SIG-M5 treated with dmso at 0.1 percent for 504 hours (cell line): ENCODE data around the gene VNN1.

Experiments used
- DNase-seq: peaks from one replicate; lab custom pipeline; 2025; ENCODE audit not compliant: unreplicated experiment; lab: John Stamatoyannopoulos, UW

VNN1 gene, protein sequence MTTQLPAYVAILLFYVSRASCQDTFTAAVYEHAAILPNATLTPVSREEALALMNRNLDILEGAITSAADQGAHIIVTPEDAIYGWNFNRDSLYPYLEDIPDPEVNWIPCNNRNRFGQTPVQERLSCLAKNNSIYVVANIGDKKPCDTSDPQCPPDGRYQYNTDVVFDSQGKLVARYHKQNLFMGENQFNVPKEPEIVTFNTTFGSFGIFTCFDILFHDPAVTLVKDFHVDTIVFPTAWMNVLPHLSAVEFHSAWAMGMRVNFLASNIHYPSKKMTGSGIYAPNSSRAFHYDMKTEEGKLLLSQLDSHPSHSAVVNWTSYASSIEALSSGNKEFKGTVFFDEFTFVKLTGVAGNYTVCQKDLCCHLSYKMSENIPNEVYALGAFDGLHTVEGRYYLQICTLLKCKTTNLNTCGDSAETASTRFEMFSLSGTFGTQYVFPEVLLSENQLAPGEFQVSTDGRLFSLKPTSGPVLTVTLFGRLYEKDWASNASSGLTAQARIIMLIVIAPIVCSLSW

DNA sequence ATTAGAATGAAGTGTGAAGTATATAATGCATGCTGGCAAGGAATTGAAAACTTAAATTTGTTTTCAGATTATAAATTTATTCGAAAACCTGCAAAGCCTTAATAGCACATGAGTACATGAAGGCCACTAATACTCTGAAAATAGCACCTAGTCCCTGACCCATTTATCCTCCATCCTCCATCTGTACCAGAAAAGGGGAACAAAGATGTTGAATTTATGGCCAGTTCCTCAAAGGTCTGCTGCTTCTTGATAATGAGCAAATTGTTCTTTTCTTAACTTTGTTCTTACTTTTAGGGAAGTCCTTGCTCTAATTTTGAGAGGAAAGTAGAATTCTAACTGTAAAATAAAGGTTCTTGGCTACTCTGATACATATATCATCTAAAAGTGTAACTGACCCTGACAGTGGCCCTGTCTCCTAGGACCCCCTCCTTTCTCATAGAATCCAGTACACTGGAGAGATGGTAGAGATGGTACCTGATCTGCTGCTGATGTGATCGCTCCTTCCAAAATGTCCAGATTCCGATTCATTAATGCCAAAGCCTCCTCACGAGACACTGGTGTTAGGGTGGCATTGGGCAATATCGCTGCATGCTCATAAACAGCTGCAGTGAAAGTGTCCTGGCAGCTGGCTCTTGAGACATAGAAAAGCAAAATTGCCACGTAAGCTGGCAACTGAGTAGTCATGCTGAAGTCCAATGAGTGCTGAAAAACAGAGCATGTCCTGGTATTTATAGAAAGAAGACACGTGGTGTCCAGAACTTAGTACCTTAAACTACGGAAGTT, at the start of gene VNN1:
Gene VNN1 (minus strand): TSS at position 704 of the 783 bp plus-strand sequence. CDS start 20 bp downstream, at position 684.
- DNase-seq = peak; percentile 32

DNA sequence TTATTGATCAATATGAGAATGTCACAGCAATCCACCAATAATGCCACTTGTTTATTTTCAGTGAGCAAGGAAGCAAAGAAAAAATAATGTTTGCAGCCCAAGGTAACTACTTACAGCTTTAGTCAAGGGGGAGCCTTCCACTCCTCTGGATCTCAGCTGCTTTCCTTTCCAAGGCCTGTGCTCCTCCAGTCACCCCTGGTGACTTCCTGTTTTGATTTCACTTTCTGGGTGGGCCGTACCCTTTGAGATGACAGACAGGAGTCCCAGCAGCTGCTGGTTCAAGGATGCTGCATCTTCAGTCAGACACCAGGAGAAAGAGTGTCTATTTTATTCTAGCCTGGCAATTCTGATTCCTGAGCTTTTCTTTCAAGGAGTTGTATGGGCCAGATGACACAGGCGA, 49.4 kb upstream of the VNN1 start:
- DNase-seq = no peak

DNA sequence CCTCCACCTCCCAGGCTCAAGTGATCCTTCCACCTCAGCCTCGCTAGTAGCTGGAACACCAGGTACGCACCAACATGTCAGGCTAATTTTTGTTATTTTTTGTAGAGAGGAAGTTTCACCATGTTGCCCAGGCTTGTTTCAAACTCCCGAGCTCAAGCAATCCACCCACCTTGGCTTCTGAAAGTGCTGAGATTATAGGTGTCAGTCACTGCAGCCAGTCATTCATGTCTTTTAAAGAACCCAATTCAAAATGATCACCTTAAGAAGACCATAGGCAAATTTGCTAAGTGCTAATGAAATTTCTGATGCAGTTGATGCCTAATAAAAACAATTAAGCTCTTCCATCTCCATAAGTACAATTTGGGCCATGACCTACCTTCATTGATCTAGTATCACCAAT, 46.4 kb upstream of the VNN1 start:
- no peak for DNase-seq

DNA sequence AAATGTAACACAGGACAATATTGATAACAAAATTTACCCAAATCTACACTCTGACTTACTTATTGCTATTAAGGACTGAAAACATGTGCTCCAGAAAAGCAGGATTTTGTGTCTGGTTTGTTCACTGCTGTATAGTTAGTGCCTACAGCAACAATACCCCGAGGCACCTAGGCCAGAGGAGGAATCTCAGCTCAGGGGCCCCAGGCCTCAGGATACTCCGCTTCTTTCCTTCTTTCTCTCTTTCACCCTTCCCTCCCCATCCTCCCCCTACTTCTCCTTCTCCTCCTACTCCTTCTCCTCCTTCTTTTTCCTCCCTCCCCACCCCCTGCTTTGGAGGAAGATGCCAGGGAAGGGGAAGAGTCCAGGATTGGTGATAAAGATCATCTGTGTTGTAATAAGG, 44.8 kb upstream of the VNN1 start:
- no peak for DNase-seq

DNA sequence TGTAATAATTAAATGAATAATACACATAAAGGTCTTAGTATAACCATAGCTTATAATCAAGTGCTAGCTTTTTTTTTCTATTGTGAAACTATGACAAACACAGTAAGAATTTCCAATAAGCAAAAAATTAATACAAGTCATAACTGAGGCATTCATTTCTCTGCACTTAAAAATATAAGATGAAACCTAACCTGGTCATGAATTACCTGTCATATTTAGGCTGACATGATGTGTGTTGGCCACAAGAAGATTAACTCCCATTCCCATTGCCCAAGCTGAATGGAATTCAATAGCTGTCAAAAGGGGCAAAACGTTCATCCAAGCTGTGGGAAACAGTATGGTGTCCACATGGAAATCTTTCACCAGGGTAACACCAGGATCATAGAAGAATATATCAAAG, 38.4 kb upstream of the VNN1 start:
- DNase-seq = no peak

DNA sequence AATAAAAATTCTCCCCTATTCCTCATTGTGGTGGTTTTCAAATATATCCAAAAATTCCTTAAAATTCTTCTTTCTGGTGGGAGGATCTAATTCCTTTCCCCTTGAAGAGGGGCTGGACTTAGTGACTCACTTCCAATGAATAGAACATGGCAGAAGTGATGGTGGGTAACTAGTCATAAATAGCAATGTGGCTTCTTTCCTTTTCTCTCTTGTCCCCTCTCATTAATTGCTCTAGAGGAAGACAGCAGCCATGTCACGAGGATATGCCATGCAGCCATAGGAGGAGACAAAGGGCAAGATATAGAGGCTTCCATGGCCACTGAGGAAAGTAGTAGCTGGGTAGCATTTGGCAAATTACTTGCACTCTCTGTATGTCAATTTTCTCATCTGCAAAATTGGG, 38.0 kb upstream of the VNN1 start:
- no peak for DNase-seq

DNA sequence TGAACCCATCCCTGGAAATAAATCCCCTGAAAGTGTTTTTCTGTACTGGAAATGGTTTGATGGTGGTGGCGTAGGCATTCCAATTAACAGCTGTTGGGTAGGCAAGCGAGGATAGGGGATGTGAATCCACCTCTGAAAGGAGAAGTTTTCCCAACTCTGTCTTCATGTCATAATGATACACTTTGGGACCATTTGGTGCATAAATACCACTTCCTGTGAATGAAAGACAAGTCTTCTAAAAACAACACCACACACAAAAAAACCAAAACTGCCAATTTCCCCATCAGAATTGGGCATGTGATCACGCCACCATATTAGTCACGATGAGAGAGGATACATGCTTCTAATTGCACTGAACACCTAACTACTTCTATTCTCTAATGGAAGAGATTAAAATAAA, 37.5 kb upstream of the VNN1 start:
- DNase-seq = no peak

DNA sequence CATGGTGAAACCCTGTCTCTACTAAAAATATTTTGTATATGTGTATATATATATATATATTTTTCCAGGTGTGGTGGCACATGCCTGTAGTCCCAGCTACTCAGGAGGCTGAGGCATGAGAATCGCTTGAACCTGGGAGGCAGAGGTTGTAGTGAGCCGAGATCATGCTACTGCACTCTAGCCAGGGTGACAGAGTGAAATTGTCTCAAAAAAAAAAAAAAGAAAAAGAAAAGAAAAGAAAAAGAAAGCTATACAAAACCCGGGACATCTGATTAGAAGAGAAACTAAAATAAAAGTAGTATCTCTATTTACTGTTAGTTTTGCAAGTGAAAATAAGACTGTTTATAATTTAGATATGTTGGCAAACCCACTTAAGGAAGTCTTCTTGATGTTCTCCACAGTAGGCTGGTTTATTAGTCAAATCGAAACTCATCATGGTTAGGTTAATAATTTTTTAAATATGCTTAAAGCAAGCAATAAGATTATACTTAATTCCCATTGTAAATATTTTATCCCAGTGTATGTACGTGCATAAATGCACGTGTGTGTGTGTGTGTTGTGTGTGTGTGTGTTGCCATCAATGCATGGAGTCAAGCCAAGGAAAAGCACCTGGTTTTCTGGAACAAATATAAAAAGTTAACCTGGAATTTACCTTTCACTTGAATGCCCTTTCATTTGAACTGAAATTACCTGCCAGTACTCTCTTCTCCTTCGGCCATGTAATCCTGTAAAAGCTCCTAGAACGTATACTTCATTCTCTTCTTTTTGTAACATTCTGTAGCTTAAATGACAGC, 36.8 kb upstream of the VNN1 start:
- no peak for DNase-seq

DNA sequence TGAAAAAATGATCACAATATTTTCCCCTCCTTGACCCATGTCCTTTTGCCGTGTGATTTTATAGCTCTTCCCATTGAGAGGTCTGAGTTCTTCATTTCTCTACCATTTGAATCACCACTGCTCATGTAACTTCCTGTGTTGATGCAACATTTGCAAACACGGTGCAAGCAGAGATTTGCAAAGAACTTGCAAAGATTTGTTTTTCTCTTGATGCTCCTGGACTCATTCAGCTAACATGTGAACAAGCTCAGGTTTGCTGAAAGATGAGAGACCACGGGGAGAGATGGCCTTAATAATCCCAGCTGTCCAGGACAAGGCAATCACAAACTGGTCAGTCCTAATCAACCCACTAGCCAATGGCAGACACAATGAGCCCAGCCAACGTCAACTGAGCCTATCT, 35.3 kb upstream of the VNN1 start:
- no peak for DNase-seq

DNA sequence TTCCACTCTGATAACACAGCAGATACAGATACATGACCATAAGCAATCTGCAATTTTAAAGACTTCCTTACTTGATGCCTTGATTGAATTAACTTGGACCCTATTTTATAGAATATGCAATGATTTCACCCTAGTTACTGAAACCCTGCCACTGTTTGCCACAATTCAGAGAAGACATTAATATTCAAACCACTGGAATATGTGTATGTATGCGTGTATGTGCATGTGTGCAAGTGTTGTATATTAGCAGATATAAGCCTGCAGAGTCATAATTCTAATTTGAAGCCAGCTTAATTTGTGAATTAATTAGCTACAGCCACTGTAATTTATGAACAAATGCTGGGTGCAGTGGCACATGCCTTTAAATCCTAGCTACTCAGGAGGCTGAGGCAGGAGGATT, 34.6 kb upstream of the VNN1 start:
- DNase-seq = no peak

DNA sequence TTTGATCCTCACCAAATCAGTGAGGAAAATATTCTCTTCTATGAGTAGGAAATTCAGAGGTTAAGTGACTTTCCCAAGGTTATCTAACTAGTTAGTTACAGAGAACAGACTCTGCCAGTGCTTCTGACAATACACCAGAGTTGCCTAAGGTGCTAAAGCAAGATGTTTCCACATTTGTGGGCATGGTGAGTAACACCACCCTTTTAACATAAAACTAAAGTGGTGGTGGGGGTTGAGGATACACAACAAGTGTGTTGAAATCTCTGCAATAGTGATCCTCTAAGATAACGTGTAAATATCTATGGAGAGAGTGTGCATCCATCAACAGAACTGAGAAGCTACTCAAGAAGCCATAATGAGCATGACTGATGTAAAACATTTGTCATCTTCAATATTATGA, 32.2 kb upstream of the VNN1 start:
- DNase-seq = peak; percentile 9

DNA sequence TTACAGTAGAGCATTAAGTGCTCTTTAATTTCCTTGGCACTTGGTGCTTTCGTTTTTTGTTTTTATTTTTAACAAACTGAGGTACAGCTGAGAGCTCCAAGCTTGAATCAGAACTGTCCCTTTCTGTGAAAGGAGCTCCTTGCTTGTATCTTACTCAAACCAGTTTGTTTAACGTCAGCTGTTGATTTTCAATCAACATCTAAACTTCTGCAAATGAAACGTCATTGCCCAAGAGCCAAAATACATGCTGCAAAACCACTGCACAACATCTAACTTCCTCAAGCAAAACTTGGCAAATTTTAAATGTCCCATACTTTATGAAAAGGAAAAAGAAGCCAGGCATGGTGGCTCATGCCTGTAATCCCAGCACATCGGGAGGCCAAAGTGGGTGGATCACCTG, 28.6 kb upstream of the VNN1 start:
- DNase-seq = peak; percentile 3

DNA sequence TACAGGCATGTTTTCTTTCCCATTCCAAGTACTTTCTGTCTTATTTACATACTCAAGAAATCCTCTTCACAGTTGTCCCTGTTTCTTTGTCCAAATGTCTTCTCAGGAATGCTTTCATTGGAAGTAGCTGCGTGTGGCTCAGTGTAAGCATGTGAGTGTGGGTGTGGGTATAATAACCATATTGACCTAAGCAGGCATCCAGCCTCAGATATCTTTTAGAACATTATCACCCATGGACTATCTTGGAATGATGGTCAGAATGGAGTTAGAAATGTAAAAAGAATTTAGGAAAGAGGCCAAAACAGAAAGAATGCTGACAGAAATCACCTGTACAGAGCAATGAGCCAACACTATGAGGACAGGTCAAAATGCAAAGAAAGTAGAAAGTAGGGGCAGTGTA, 27.4 kb upstream of the VNN1 start:
- no peak for DNase-seq

DNA sequence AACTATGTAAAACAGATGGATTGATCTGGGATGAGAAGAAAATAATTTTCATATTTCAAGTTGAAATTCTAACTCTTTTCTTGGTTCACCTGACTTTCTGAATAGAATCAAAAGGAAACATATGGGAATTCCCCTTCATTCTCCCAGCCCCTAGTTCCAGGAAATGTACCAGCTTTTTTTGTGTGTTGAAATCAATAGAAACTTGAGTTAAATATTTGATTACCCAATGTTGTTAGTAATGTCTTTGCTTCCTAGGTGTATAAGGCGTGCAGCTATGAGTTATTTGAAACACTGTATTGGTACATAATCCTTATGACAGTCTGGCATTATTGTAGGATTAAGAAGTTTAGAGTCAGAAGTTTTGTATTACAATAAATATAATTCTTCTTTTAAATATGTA, 22.4 kb upstream of the VNN1 start:
- DNase-seq = no peak

DNA sequence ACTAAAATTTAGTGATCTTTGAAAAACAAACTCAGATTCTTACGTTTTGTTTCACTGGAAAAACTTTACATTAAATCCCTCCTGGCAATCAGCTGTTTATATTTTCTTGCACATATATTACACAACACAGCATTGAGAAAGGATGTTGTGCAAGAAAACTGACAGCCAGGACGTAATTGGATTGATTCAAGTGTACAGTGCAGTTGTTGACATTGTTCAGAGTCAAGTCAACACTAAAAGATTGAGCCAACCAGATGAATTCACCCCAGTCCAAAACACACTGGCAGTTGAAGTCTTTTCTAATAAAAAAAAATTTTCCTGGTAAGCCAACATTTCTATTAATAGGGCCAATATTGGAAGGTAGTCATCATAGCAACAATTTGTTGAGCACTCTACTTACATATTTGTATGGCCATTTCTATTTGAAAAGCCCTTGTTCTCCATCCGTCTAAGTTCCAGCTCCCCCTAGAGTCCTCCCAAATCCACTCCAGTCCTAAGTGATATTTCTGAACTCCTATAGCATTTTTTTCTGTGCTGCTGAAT, 20.9 kb upstream of the VNN1 start:
- peak; percentile 43 for DNase-seq

DNA sequence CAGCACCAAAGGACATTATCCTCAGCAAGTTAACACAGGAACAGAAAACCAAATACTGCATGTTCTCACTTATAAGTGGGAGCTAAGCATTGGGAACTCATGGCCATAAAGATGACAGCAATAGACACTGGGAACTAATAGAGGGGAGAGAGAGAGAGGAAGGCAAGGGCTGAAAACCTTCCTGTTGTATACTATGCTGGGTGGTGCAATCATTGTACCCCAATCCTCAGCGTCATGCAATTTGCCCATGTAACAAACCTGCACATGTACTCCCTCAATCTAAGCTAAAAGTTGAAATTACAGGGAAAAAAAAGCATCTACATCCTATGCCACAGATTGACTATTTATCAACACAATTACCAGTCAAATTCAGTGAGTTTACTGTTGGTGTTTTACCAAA, 20.0 kb upstream of the VNN1 start:
- no peak for DNase-seq

DNA sequence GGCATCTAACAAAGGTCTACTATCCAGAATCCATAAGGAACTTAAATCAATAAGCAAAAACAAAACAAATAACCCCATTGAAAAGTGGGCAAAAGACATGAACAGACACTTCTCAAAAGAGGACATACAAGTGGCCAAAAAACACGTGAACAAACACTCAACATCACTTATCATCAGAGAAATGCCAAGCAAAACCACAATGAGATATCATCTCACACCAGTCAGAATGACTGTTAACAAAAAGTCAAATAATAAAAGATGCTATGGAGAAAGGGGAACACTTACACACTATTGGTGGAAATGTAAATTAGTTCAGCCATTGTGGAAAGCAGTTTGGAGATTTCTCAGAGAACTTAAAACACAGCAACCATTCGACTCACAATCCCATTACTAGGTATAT, 19.4 kb upstream of the VNN1 start:
- DNase-seq = no peak

DNA sequence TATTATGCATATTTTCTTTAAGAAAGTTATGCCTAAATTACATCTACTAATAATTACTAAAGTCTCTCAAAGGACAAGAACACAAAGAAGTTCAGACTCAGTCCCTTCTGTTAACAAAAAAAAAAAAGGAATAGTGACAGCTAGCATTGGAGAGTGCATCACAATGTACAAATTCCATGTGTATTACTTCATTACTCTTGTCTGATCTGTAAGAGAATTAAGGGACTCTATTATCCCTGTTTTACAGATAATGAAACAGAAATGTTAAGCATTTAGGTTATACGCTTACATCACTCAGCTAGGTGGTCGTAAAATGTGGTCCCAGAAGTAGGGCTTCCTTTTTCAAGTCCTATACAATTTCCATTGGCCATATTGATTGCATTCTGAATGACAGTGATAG, 17.2 kb upstream of the VNN1 start:
- no peak for DNase-seq

DNA sequence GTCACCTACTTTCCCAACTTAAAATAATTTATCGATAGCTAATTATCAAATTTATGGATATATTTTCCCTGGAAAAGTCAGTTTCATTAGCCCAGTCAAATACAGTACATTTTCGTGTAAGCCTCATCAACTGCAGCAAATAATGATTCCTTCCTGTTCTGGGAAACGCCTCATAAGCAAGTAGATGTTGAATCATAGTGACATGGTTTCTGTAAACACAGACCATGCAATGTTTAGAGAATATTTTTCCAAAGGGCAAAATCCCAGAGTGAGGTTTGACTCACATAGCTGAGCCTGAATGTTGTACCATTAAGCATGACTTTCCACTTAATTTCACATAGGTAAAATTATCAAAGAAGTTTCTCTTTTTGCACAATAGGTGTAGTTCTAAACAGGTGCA, 16.7 kb upstream of the VNN1 start:
- DNase-seq = no peak

DNA sequence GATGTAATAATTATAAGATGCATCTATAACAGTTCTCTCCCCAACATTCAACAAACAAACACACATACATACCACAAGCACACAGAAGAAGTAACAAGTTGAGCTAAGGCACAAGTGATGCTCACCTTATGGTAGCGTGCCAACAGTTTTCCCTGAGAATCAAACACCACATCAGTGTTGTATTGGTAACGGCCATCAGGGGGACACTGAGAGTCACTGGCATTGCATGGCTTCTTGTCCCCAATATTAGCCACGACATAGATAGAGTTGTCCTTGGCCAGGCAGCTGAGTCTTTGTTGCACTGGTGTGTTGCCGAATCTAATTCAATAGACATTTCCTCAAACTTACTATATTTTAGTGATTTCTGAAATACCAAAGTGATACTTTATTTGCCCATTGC, 14.8 kb upstream of the VNN1 start:
- no peak for DNase-seq

DNA sequence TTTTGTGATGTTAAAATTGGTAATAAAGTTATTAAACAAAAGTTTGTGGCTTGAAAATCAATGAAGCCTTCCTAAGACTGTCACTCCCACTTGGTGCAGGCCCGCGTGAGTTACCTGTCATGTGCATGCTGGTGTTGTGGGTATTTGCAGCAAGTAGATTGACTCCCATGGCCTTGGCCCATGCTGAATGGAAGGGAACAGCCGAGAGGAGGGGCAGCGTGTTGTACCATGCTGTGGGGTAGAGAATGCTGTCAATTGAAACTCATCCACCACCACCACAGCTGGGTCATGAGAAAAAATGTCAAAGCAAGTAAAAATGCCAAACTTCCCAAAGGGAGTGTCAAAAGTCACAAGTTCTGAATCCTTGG, 12.7 kb upstream of the VNN1 start:
- DNase-seq = no peak
